ENCODE measurements around the gene SLC35B1. TPM values are rescaled to one million over a fixed set of nuclear protein-coding genes. Genes with fewer than 3 reads are reported as not detected.

SLC35B1 gene
- total RNA-seq, 1 donor from 2014 or later: 123 TPM

DNA sequence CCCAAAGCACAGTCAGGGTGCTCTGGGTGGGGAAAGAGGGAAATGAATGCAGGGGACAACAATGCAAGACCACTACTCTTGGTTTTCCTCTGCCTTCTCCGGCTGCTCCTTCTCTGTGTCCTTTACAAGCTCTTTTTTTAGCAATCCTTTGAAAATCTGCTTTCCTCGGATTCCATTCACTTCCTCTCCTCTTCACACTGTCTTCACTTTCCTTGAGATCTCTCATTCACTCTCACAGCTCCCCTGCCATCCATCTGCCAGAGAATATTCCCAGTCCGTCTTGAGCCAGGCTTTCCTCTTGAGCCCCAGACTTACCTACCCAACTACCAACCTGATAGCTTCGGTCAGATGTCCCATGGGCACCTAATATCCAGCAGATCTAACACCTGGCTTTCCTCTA is 18.9 kb downstream of the SLC35B1 start:
- TF ChIP-seq, protein P1, sequence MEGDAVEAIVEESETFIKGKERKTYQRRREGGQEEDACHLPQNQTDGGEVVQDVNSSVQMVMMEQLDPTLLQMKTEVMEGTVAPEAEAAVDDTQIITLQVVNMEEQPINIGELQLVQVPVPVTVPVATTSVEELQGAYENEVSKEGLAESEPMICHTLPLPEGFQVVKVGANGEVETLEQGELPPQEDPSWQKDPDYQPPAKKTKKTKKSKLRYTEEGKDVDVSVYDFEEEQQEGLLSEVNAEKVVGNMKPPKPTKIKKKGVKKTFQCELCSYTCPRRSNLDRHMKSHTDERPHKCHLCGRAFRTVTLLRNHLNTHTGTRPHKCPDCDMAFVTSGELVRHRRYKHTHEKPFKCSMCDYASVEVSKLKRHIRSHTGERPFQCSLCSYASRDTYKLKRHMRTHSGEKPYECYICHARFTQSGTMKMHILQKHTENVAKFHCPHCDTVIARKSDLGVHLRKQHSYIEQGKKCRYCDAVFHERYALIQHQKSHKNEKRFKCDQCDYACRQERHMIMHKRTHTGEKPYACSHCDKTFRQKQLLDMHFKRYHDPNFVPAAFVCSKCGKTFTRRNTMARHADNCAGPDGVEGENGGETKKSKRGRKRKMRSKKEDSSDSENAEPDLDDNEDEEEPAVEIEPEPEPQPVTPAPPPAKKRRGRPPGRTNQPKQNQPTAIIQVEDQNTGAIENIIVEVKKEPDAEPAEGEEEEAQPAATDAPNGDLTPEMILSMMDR (IDR thresholded peaks at IDR 0.05): no peak
- Histone ChIP-seq H3K4me1 (peaks cover 3 to 48% of the 10 kb centered on the region in 2 donors), H3K4me3 (no peak overlapping the region), H3K27ac (peak overlapping the region; percentile 95), H3K9me3 (no peaks in the 10 kb centered on the region), H3K36me3 (no peaks in the 10 kb centered on the region), H3K27me3 (no peaks in the 10 kb centered on the region)
- intact Hi-C loops (cut with DNase I): no loop called here
- DNase-seq (ENCODE audit: low spot score in 2 of 2): peak in 1 of 2 donors; percentile 45

DNA sequence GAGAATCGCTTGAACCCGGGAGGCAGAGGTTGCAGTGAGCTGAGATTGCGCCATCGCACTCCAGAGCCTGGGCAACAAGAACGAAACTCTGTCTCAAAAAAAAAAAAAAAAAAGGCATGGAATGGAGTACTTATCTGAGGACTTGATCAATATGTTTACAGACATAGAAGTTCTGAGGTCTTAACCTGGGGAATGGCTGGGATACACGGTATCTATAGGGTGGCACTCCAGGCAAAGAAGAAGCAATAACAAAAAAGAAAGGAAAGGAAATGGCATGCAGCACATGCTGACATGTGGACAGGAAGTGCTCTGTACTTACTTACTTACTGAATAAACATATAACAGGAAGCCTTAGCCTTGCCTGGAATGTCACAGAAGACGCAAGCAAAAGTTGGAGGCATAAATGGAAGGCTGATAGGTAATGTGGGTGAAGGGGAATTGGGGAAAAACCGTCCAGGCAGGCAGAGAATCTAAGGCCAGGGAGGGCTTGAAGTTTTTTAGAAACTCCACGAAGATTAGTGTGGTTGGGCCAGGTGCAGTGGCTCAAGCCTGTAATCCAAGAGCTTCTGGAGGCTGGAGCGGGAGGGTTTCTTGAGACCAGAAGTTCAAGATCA is 19.8 kb downstream of the SLC35B1 start:
- H3K4me3 ChIP-seq: no peak overlapping the region
- TF ChIP-seq, protein P1 (IDR thresholded peaks at IDR 0.05): no peak
- H3K9me3 ChIP-seq: no peaks in the 10 kb centered on the region
- H3K4me1 ChIP-seq: peaks cover 3 to 48% of the 10 kb centered on the region in 2 donors
- DNase-seq (ENCODE audit: low spot score in 2 of 2): peak in 1 of 2 donors; percentile 68
- H3K36me3 ChIP-seq: no peaks in the 10 kb centered on the region
- intact Hi-C loops (cut with DNase I): no loop called here
- H3K27ac ChIP-seq: peak overlapping the region; percentile 95
- H3K27me3 ChIP-seq: no peaks in the 10 kb centered on the region

DNA sequence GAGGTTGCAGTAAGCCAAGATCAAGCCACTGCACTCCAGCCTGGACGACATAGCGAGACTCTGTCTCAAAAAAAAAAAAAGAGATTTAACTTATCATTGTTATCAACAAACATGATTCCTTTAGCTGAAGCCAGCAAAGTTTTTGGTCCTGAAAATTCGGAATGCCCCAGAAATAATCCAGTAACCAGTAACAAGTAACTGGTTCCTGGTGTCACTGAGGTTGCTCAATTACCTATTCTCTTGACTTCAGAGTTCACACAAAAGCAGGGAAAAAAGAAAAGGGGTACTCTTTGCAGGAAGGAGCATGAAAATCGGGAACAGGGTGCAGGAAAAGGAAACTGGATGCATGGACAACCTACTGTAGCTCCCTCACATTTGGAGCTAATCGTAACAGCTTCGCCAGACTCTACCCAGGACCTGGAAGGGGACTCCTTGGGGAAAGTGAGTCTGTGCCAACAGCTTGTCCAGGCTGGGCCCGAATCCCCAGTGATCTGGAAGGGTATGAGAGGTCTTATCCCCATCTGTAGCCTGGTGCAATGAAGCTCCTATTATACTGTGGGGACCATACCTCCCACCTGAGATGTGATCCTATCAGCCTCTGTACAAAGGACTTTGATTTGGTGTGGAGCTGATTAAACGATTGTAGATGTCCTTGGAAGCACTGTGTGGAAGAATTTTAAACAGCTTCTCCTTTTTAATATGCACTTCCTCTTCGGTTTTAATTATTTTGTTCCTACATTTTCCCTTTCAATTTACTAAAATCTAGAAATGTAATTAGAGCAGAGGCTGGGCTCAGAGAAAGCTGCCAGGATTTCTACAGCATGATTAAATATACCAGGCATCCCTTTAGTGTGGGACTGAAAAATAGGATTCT is 26.4 kb downstream of the SLC35B1 start:
- TF ChIP-seq, protein P1 (IDR thresholded peaks at IDR 0.05): no peak
- H3K27me3 ChIP-seq: no peaks in the 10 kb centered on the region
- peaks cover 0 to 4% of the 10 kb centered on the region in 2 donors for H3K4me1 ChIP-seq
- DNase-seq (ENCODE audit: low spot score in 2 of 2): no peak
- H3K27ac ChIP-seq: peak overlapping the region; percentile 59 to 70
- H3K36me3 ChIP-seq: no peaks in the 10 kb centered on the region
- H3K4me3 ChIP-seq: no peak overlapping the region
- no peaks in the 10 kb centered on the region for H3K9me3 ChIP-seq
- intact Hi-C loops (cut with DNase I): no loop called here

DNA sequence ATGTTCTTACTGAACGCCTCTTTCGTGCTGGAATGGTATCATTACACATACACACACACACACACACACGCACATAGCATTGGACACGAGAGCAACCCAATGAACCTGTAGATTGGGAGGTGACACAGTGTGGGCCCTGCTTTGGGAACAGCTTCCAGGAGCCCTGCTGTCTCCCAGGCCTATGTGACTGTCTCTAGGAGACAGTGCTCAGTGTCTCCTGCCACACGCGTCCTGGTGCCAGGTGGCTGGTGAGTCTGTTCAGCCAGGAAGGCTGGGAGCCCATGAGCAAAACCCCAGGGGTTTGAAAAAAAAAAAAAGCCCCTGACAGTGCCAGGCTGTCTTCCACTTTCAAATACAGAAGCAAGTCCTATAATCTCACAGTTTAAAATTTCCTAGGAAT is 27.4 kb downstream of the SLC35B1 start:
- Histone ChIP-seq H3K27ac (peak overlapping the region; percentile 59 to 70), H3K36me3 (no peaks in the 10 kb centered on the region), H3K27me3 (no peaks in the 10 kb centered on the region), H3K4me1 (peaks cover 5 to 14% of the 10 kb centered on the region in 2 donors), H3K9me3 (no peaks in the 10 kb centered on the region), H3K4me3 (no peak overlapping the region)
- TF ChIP-seq, protein P1 (IDR thresholded peaks at IDR 0.05): no peak
- no peak for DNase-seq (ENCODE audit: low spot score in 2 of 2)
- intact Hi-C loops (cut with DNase I): no loop called here

DNA sequence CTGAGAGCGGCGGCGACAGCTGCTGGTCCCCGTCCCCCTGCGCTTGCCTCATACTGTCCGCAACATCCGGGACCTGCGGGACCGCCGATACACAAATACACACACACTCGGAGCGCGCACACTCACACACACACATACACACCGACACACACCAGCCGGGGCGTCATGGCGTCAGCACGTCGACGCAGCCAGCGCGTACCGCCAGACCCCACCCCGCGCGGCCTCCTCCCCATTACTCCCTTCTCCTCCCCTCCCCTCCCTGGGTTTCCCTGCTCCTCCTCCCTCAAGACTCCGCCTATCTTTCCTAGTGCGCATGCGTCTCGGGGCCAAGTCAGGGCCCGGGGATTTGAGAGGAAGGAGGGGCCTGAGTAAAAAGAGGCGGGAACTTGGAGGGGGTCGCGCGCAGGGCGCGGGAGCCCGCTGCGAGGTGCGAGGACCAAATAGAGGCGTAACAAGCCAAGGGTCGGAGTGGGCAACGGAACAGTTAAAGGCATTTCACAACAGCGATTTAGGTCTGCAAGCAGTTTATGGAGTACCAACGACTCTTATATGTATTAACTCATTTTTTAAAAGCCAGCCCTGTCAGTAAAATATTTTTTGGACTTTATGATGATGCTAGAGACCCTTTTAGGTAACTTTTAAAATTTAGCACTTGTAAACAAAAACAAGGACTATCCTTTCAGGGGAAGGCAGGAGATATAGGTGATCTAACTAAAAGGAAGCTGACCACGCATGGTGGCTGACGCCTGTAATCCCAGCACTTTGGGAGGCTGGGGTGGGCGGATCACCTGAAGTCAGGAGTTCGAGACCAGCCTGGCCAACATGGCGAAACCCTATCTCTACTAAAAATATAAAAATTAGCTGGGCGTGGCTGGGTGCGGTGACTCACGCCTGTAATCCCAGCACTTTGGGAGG is 29.6 kb downstream of the SLC35B1 start, which contains the start of gene SPOP:
Gene SPOP, minus strand, starts transcription at position 165 of the 915 bp plus-strand sequence. CDS start 55,287 bp downstream, outside the sequence.
- peak within 1 kb of the TSS; percentile 79 to 83 for H3K4me3 ChIP-seq
- TF ChIP-seq, protein P1 (IDR thresholded peaks at IDR 0.05): no peak
- peak; percentile 96 to 100 for DNase-seq (ENCODE audit: low spot score in 2 of 2)
- H3K36me3 ChIP-seq: no peaks in the 10 kb centered on the region
- H3K4me1 ChIP-seq: peaks cover 5 to 32% of the 10 kb centered on the region in 2 donors
- intact Hi-C loops (cut with DNase I): loop anchor here (1.0 to 5.0 kb wide), 2 partner anchors 13 to 41 kb away; no protein-coding TSS in a partner anchor
- peak within 1 kb of the TSS; percentile 97 to 98 for H3K27ac ChIP-seq
- no peaks in the 10 kb centered on the region for H3K27me3 ChIP-seq
- no peaks in the 10 kb centered on the region for H3K9me3 ChIP-seq

Data from ascending aorta (tissue), 2 donors.